Left hindlimb (tissue), 1 donor: Measurements from ENCODE around the gene PSMC6.

ENCODE experiments used
- DNase-seq: peaks from one replicate; pipeline ENCODE4 v3.0.0-alpha.2; 2018

PSMC6 gene

GRCh38 chr14:52706724-52707706, at the start of gene PSMC6:
TSS of gene PSMC6 (plus strand) at chr14:52707200. CDS start at chr14:52707220, 20 bp downstream.
- peak; percentile 97 for DNase-seq

- no peak for DNase-seq
Observed at GRCh38 chr14:52660325-52660724, 46.7 kb upstream of the PSMC6 start.

GRCh38 chr14:52660832-52661231, 46.2 kb upstream of the PSMC6 start:
- DNase-seq = no peak

DNA sequence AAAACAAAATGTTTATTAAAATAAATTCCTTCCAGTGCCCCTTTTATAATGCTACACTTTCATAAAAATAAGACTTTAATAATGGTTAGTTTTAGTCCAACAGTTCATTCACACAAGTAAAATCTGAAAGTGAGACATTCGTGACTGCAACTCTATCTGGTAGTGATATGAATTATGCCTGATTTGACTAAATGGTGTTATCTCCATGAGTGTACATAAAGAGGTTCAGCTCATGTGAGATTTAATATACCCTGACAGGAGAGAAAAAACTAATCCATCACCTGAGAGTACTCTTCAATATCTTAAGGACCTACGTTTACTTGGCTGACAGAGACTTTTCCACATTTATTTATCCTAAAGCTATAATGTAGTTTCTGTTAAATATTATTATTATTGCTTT, 45.7 kb upstream of the PSMC6 start:
- no peak for DNase-seq

GRCh38 chr14:52663850-52664249, 43.1 kb upstream of the PSMC6 start:
- no peak for DNase-seq

- no peak for DNase-seq
Observed at GRCh38 chr14:52678591-52678990, 28.4 kb upstream of the PSMC6 start.

DNA sequence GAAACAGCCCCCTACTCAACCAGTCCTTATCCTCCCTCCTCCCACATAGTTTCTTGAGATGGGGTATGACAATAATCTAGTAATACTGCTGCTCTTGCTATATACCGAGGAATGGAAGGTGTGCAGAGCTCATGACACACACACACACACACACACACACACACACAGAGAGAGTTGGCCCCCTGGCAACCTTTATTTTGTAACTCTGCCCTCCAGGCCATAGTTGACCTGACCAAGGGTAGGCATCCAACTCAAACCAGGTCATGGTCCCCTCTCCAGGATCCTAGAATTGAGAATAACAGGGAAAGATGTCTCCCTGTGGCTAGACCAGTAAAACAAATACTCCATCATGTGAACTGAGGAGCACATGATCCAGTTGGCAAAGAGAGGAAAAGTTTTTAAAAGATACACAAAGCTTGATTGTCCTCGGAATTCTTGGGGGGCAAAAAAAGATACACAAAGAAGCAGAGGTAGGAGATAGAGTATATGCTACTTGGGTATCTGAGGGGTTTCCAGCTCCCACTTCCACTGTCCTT, 22.9 kb upstream of the PSMC6 start:
- DNase-seq = no peak

GRCh38 chr14:52686176-52686575, 20.8 kb upstream of the PSMC6 start:
- DNase-seq = no peak

GRCh38 chr14:52690983-52691760, 15.8 kb upstream of the PSMC6 start:
- no peak for DNase-seq

DNA sequence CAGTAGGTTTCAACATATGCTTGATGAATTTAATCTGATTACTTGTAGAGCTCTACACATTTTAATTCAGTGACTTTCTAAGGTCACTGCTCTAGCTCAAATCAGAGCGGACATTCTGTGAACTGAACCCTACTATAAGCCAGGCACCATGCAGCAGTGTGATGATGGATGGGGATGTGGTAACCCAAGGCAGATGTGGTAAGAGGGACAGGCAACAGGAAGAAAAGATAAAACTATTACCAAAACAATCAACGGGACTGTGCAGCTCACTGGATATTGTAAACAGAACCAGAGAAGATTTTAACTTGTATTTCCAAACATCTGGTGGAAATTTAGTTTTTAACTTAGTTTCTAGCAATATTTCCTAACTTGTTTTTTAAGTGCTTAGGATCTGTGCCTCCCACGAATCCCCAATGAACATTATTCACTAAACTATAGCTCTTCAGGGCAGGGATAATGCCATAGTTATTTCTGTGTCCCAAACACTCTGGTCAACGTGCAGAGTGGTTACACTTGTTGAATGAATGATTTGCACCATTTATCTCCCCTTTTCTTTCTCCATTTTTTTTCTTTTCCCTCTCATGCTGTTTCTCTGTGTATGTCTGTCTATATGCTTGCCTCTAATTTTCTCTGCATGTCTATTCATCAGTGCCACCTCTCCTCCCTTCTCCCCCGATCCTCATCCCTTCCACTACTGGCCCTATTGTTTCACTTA, 14.6 kb upstream of the PSMC6 start:
- no peak for DNase-seq

DNA sequence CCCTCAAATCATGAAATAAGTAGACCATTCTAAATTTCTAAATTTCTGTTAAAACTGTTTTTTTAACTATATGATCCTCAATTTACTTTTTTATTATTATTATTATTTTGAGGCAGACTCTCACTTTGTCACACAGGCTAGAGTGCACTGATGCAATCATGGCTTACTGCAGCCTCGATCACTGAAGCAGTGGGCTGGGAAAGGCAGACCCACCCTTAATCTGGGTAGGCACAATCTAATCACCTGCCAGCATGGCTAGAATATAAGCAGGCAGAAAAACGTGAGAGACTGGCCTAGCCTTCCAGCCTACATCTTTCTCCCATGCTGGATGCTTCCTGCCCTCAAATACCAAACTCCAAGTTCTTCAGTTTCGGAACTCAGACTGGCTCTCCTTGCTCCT, 14.0 kb upstream of the PSMC6 start:
- no peak for DNase-seq

DNA sequence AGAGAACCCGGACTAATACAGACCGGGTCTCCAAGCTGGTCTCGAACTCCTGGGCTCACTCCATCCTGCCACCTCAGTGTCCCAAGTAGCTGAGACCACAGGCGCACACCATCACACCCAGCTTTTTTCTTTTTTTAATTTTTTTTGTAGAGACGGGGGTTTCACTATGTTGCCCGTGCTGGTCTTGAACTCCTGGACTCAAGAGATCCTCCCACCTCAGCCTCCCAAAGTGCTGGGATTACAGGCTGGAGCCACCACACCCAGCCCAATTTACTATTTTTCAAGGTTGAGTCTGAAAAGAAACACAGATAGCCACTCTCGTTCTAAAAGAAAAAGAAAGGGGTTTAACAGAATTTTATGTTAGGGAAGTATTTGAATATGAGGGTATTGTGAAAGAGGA, 13.5 kb upstream of the PSMC6 start:
- DNase-seq = no peak

DNA sequence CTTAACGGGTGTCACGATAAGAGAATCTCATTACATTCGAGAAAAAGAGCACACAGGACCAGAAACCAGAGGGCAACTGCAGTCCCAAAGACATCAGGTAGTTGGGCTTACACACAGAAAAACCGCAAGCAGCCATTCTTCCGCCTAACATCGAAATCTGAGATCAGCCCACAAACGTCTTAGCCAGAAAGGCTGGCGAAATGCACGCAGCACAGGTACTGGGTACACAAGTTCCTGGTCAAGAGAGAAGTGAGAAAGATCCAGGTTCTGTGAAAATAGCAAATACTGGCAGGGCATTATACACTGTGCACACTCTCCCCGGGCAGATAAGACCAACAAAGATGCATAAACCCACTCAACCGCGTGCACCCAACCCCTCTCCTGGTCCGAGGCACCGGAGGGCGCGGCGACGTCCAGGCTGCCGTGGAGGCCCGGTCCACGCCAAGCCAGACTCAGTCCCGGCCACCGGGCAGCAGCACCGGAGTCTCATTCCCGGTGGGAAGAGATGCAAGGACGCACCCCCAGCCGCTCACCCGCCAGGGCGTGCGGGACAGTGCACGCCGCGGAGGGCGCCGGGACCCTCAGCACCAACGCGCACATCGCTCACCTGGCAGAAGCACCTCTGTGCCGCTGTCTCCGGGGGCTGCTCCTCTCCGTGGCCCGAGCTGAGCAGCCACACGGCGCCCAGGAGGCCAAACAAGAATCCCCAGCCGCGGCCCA, 12.1 kb upstream of the PSMC6 start:
- DNase-seq = no peak

DNA sequence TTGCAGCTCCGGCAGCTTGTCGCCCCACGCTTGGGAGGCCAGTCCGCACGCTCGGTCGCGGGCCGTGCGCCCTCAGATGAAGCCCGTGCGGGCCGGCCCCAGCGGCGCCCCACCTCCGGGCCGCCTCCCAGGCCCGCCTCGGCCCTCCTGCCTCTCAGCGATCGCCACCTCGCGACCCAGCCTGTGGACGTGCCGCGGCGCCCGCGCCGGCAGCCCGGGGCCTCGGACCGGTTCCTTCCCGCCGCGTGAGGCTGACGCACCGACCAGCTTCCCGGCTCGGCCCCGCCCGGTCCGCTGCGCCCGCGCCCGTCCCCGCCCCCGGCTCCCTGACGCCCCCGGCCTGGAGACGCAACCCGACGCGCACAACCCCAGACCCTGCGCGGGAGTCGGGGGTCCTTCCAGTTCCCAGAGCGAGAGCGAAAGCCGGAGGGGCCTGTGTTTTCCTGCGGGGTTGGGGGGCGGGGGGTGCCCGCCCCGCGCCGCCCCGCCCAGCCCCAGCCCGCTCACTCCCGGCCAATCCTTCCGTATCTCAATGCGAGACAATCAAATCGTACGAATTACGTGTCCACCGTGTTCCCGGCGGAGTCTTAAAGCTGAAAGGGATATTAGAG, 11.4 kb upstream of the PSMC6 start, which contains the start of gene ERO1A:
Gene ERO1A (minus strand): TSS at position 78 of the 611 bp plus-strand sequence. CDS start 77 bp downstream, at position 1.
- peak; percentile 88 for DNase-seq

DNA sequence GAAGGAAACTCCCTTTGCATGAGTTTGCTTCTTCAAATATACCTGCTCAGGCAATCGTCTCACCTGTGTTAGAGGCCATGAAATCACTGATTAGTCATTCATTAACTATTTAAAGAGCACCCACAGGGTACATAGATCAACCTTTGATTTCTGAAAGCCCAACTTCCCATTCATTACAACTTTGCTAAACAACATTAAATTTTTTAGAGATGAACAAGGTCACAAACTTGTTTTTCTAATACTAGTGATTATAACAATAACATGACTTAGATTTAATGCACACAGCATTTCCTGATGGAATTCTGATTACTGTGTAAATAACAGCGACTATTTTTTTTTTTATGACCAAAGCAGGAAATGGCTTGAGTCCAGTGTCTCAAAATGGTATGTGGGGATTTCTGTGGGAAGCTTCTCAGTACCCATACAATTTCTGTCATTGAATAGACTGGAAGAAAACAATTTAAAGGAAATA, 6.3 kb upstream of the PSMC6 start:
- no peak for DNase-seq

DNA sequence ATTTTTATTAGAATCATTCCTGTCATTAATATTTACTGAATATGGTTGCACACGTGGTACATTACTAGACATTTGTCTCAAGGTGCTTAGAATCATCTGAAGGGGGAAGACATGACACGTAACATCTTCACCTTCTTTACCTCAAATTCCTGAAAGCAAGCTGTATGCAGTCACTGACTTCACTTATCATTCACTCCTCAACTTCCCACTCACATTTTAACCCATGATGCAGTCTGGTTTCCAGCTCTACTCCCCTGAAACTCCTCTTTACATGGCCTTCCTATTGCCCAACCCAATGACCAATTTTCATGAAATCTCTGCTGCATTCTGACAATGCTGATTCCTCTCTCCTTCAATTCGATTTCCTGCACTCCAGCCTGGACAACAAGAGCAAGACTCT, 5.8 kb upstream of the PSMC6 start:
- DNase-seq = no peak

- no peak for DNase-seq
Observed at GRCh38 chr14:52703225-52703624, 3.8 kb upstream of the PSMC6 start.

GRCh38 chr14:52703664-52704063, 3.3 kb upstream of the PSMC6 start:
- no peak for DNase-seq

GRCh38 chr14:52706286-52706685, 714 bp upstream of the PSMC6 start:
- DNase-seq = no peak

GRCh38 chr14:52711666-52712065, 4.7 kb downstream of the PSMC6 start:
- no peak for DNase-seq

DNA sequence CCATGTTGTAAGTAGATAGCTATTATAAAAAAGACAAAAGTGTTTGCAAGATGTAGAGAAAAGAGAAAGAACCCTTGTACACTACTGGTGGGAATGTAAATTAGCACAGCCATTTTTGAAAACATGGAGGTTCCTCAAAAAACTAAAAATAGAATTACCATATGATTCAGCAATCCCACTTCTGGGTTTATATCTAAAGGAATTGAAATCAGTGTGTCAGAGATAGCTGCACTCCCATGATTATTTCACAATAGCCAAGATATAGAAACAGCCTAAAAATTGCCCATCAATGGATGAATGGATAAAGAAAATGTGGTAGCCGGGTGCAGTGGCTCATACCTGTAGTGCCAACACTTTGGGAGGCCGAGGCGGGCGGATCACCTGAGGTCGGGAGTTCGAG, 9.2 kb downstream of the PSMC6 start:
- DNase-seq = no peak
